ENCODE measurements around the gene ZFP3. TPM values are rescaled to one million over a fixed set of nuclear protein-coding genes. Genes with fewer than 3 reads are reported as not detected.

The ZFP3 gene
- total RNA-seq, 2 experiments from 2014 or later, result 0.34 to 0.98 TPM

DNA sequence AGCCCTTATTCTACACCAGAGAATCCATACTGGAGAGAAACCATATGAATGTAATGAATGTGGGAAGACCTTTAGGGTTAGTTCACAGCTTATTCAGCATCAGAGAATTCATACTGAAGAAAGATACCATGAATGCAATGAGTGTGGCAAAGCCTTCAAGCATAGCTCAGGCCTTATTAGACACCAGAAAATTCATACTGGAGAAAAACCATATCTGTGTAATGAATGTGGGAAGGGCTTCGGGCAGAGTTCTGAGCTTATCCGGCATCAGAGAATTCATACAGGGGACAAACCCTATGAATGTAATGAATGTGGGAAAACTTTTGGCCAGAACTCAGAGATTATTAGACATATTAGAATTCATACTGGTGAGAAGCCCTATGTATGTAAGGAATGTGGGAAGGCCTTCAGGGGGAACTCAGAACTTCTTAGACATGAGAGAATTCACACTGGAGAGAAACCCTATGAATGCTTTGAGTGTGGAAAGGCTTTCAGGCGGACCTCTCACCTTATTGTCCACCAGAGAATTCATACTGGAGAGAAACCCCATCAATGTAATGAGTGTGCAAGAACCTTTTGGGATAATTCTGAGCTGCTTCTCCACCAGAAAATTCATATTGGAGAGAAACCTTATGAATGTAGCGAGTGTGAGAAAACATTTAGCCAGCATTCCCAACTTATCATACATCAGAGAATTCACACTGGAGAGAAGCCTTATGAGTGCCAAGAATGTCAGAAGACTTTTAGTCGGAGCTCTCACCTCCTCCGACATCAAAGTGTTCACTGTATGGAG, 14.1 kb downstream of the ZFP3 start:
- ChIA-PET CTCF (ENCODE audit: unreplicated experiment) (no interaction called here), POLR2A (no interaction called here)
- Histone ChIP-seq H2AFZ (ENCODE audit: low read length) (no peak overlapping the region), H3K9me3 (ENCODE audit: low read length) (peaks cover 73% of the 10 kb centered on the region), H3K4me3 (ENCODE audit: low read depth, low read length, poor library complexity, severe bottlenecking) (no peak overlapping the region), H4K20me1 (ENCODE audit: insufficient read depth, low read length) (no peaks in the 10 kb centered on the region), H3K27ac (ENCODE audit: low read depth, low read length, poor library complexity, severe bottlenecking) (no peak overlapping the region), H3K79me2 (ENCODE audit: insufficient read depth, low read depth, low read length) (no peaks in the 10 kb centered on the region), H3K4me1 (ENCODE audit: insufficient read depth, low read length, poor library complexity, severe bottlenecking) (no peaks in the 10 kb centered on the region), H3K4me2 (ENCODE audit: low read length) (no peak overlapping the region), H3K9me2 (ENCODE audit: insufficient read depth, low read length) (no peaks in the 10 kb centered on the region), H3K36me3 (ENCODE audit: insufficient read depth, low read length) (peaks cover 10% of the 10 kb centered on the region; the same call in 1 of the 2 replicates)
- intact Hi-C loops (cut with micrococcal nuclease; ENCODE audit: unreplicated experiment), result no loop called here
- BruUV-seq (replicated peaks), result no TSS peak
- TF ChIP-seq EZH2phosphoT487 (IDR thresholded peaks at IDR 0.05; ENCODE audit: borderline replicate concordance, low read depth, low read length), result no peak
- TF ChIP-seq, protein P1, sequence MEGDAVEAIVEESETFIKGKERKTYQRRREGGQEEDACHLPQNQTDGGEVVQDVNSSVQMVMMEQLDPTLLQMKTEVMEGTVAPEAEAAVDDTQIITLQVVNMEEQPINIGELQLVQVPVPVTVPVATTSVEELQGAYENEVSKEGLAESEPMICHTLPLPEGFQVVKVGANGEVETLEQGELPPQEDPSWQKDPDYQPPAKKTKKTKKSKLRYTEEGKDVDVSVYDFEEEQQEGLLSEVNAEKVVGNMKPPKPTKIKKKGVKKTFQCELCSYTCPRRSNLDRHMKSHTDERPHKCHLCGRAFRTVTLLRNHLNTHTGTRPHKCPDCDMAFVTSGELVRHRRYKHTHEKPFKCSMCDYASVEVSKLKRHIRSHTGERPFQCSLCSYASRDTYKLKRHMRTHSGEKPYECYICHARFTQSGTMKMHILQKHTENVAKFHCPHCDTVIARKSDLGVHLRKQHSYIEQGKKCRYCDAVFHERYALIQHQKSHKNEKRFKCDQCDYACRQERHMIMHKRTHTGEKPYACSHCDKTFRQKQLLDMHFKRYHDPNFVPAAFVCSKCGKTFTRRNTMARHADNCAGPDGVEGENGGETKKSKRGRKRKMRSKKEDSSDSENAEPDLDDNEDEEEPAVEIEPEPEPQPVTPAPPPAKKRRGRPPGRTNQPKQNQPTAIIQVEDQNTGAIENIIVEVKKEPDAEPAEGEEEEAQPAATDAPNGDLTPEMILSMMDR (conservative IDR thresholded peaks at IDR 0.05; ENCODE audit: low read length), result no peak
- DNase-seq (ENCODE audit: low spot score), result no peak

DNA sequence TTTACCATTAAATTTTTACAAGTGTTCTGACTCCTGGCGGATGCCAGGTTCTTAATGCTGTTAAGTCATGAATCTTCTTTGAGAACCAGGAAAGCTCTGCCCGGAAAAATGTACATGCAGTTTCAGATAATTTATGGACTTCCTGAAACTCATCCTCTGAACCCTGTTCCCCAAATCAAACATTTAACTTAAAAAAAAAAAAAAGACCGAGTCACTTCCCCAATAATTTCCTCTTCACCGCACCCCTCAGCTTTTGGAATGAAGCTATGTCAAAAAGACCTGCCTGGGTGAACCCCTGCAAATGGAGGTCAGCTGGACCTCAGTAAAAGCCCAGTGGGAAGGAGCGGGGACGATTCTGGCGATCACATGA, 18.4 kb downstream of the ZFP3 start:
- TF ChIP-seq, protein P1 (conservative IDR thresholded peaks at IDR 0.05; ENCODE audit: low read length), result no peak
- TF ChIP-seq EZH2phosphoT487 (IDR thresholded peaks at IDR 0.05; ENCODE audit: borderline replicate concordance, low read depth, low read length), result no peak
- no TSS peak for BruUV-seq (replicated peaks)
- H3K9me3 ChIP-seq (ENCODE audit: low read length), result peaks cover 55% of the 10 kb centered on the region
- no peak overlapping the region for H3K4me3 ChIP-seq (ENCODE audit: low read depth, low read length, poor library complexity, severe bottlenecking)
- ChIA-PET POLR2A (no interaction called here), CTCF (ENCODE audit: unreplicated experiment) (no interaction called here)
- no peaks in the 10 kb centered on the region for H4K20me1 ChIP-seq (ENCODE audit: insufficient read depth, low read length)
- peaks cover under 1% of the 10 kb centered on the region; the same call in 1 of the 2 replicates for H3K36me3 ChIP-seq (ENCODE audit: insufficient read depth, low read length)
- intact Hi-C loops (cut with micrococcal nuclease; ENCODE audit: unreplicated experiment), result no loop called here
- no peak overlapping the region for H2AFZ ChIP-seq (ENCODE audit: low read length)
- no peak overlapping the region for H3K27ac ChIP-seq (ENCODE audit: low read depth, low read length, poor library complexity, severe bottlenecking)
- DNase-seq (ENCODE audit: low spot score), result no peak
- no peaks in the 10 kb centered on the region for H3K4me1 ChIP-seq (ENCODE audit: insufficient read depth, low read length, poor library complexity, severe bottlenecking)
- H3K79me2 ChIP-seq (ENCODE audit: insufficient read depth, low read depth, low read length), result no peaks in the 10 kb centered on the region
- H3K9me2 ChIP-seq (ENCODE audit: insufficient read depth, low read length), result no peaks in the 10 kb centered on the region
- H3K4me2 ChIP-seq (ENCODE audit: low read length), result no peak overlapping the region

DNA sequence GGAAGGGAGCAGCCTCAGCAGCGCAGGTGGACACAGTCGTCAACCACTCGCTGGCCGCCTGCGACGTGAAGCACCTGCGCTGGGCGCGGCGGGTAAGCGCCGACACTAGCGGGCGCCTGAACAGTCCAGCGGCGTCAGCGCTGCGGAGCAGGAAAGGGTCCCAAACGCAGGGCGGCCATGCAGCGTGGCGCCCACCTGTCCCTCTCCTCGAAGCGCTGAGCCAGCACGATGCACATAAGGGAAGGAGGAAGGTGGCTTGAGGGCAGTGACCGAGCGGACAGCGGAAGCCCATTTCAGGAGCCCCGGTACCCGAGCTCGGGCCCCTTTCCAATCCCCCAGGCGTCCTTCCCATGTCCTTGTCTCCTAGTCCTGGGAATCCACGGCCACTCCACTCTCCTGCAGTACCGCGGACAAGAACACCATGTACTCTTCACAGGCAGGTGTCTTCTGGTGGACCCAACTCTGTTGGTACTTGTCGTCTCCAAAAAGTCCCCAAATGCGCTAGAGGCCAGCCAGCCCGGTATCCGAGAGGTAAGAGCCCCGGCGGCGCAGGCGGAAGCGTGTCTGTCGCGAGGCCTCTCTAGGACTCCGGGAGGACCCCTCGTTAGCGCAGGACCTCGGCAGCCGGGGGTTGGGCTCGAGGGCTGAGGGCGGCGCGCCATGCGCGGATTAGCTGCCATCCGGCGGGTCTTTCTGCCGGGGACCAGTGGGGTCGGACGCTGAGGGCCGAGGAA, 19.0 kb downstream of the ZFP3 start:
- Histone ChIP-seq H3K27ac (ENCODE audit: low read depth, low read length, poor library complexity, severe bottlenecking) (no peak overlapping the region), H3K4me2 (ENCODE audit: low read length) (no peak overlapping the region), H3K79me2 (ENCODE audit: insufficient read depth, low read depth, low read length) (no peaks in the 10 kb centered on the region), H4K20me1 (ENCODE audit: insufficient read depth, low read length) (no peaks in the 10 kb centered on the region), H3K9me3 (ENCODE audit: low read length) (peaks cover 50% of the 10 kb centered on the region), H3K36me3 (ENCODE audit: insufficient read depth, low read length) (no peaks in the 10 kb centered on the region), H2AFZ (ENCODE audit: low read length) (no peak overlapping the region), H3K4me1 (ENCODE audit: insufficient read depth, low read length, poor library complexity, severe bottlenecking) (no peaks in the 10 kb centered on the region), H3K9me2 (ENCODE audit: insufficient read depth, low read length) (no peaks in the 10 kb centered on the region), H3K4me3 (ENCODE audit: low read depth, low read length, poor library complexity, severe bottlenecking) (no peak overlapping the region)
- ChIA-PET POLR2A (no interaction called here), CTCF (ENCODE audit: unreplicated experiment) (no interaction called here)
- BruUV-seq (replicated peaks), result no TSS peak
- intact Hi-C loops (cut with micrococcal nuclease; ENCODE audit: unreplicated experiment), result no loop called here
- TF ChIP-seq, protein P1 (conservative IDR thresholded peaks at IDR 0.05; ENCODE audit: low read length), result no peak
- TF ChIP-seq EZH2phosphoT487 (IDR thresholded peaks at IDR 0.05; ENCODE audit: borderline replicate concordance, low read depth, low read length), result no peak
- no peak for DNase-seq (ENCODE audit: low spot score)

All from OCI-LY7 (cell line).